ENCODE measurements around the gene CNMD. TPM values are rescaled to one million over a fixed set of nuclear protein-coding genes. Genes with fewer than 3 reads are reported as not detected.

The CNMD gene
- total RNA-seq, 4 donors from 2014 or later, result 0.44 to 0.51 TPM; not detected in 2

- no peak for TF ChIP-seq CTCF (IDR thresholded peaks at IDR 0.05; ENCODE audit: low read depth)
Measured at GRCh38 chr13:52765611-52766390, 26.2 kb upstream of the CNMD start.

- TF ChIP-seq CTCF (IDR thresholded peaks at IDR 0.05; ENCODE audit: low read depth), result no peak
Measured at GRCh38 chr13:52760077-52760476, 20.5 kb upstream of the CNMD start.

GRCh38 chr13:52758114-52758513 is 18.5 kb upstream of the CNMD start:
- TF ChIP-seq CTCF (IDR thresholded peaks at IDR 0.05; ENCODE audit: low read depth), result no peak

- TF ChIP-seq CTCF (IDR thresholded peaks at IDR 0.05; ENCODE audit: low read depth), result no peak
Measured at GRCh38 chr13:52751196-52751595, 11.6 kb upstream of the CNMD start.

GRCh38 chr13:52750713-52751112 is 11.1 kb upstream of the CNMD start:
- no peak for TF ChIP-seq CTCF (IDR thresholded peaks at IDR 0.05; ENCODE audit: low read depth)

GRCh38 chr13:52749419-52749818 is 9.8 kb upstream of the CNMD start:
- no peak for TF ChIP-seq CTCF (IDR thresholded peaks at IDR 0.05; ENCODE audit: low read depth)

- TF ChIP-seq CTCF (IDR thresholded peaks at IDR 0.05; ENCODE audit: low read depth), result no peak
Measured at GRCh38 chr13:52746141-52746540, 6.5 kb upstream of the CNMD start.
